GM23338 (cell line): Measurements from ENCODE around the gene SDHA. TPM values are rescaled to one million over a fixed set of nuclear protein-coding genes. Genes with fewer than 3 reads are reported as not detected.

ENCODE experiments used
- ATAC-seq: fragments of 200-7000 bp; cut with Tn5 transposase; 3 replicates; pipeline ENCODE4 v1.9.1; 2020
- DNase-seq: peaks from one replicate; pipeline ENCODE4 v3.0.0-alpha.2; 2015; ENCODE audit warnings: low spot score
- H2AFZ ChIP-seq: fragments of 200-600 bp; sonication (generic); 2 replicates; pipeline ENCODE4 v1.8.0; 2016; ENCODE audit warnings: antibody characterized with exemption, mild to moderate bottlenecking, moderate library complexity
- H3F3A ChIP-seq: fragments of 200-600 bp; sonication (generic); replicated peaks from 2 replicates; pipeline ENCODE4 v1.8.0; 2017; ENCODE audit warnings: antibody characterized with exemption, mixed run types, low read depth
- H3K27ac ChIP-seq: fragments of 200-600 bp; sonication (generic); 2 replicates; pipeline ENCODE4 v1.6.1; 2016; ENCODE audit warnings: low read depth
- H3K27me3 ChIP-seq: fragments of 200-600 bp; sonication (generic); 2 replicates; pipeline ENCODE4 v1.8.0; 2016; ENCODE audit warnings: mild to moderate bottlenecking, mixed run types, moderate library complexity; ENCODE audit not compliant: insufficient read depth
- H3K36me3 ChIP-seq: fragments of 200-600 bp; sonication (generic); 2 replicates; pipeline ENCODE4 v1.8.0; 2016; ENCODE audit warnings: mild to moderate bottlenecking; ENCODE audit not compliant: insufficient read depth
- H3K4me1 ChIP-seq: fragments of 200-600 bp; sonication (generic); 2 replicates; pipeline ENCODE4 v1.8.0; 2016; ENCODE audit warnings: mild to moderate bottlenecking, moderate library complexity; ENCODE audit not compliant: insufficient read depth
- H3K4me2 ChIP-seq: fragments of 200-600 bp; sonication (generic); 2 replicates; pipeline ENCODE4 v1.7.1; 2017; ENCODE audit warnings: mixed run types
- H3K4me3 ChIP-seq: fragments of 200-600 bp; sonication (generic); 2 replicates; pipeline ENCODE4 v1.6.1; 2016; ENCODE audit warnings: mixed run types
- H3K79me2 ChIP-seq: fragments of 200-600 bp; sonication (generic); replicated peaks from 2 replicates; pipeline ENCODE4 v1.8.0; 2017; ENCODE audit warnings: mild to moderate bottlenecking; ENCODE audit not compliant: insufficient read depth
- H3K9me2 ChIP-seq: fragments of 200-600 bp; sonication (generic); 2 replicates; pipeline ENCODE4 v1.8.0; 2017; ENCODE audit not compliant: insufficient read depth
- H4K20me1 ChIP-seq: fragments of 200-600 bp; sonication (generic); replicated peaks from 2 replicates; pipeline ENCODE4 v1.8.0; 2017; ENCODE audit warnings: mild to moderate bottlenecking; ENCODE audit not compliant: insufficient read depth
- H3K27ac Mint-ChIP-seq: 2 replicates; pipeline ENCODE4 v1.8.0; 2020; ENCODE audit warnings: inconsistent platforms, mild to moderate bottlenecking, moderate library complexity, mixed read lengths
- H3K27me3 Mint-ChIP-seq: 3 replicates; pipeline ENCODE4 v1.8.0; 2022; ENCODE audit warnings: low read depth, mild to moderate bottlenecking, moderate library complexity, mixed read lengths, inconsistent platforms; ENCODE audit not compliant: insufficient read depth, poor library complexity
- H3K36me3 Mint-ChIP-seq: 3 replicates; pipeline ENCODE4 v1.8.0; 2021; ENCODE audit warnings: low read depth, mild to moderate bottlenecking, inconsistent platforms, moderate library complexity, mixed read lengths
- H3K4me1 Mint-ChIP-seq: 3 replicates; pipeline ENCODE4 v1.8.0; 2020; ENCODE audit warnings: mild to moderate bottlenecking, inconsistent platforms, mixed read lengths
- H3K4me3 Mint-ChIP-seq: 3 replicates; pipeline ENCODE4 v1.8.0; 2021; ENCODE audit warnings: moderate library complexity, mild to moderate bottlenecking, inconsistent platforms, mixed read lengths
- H3K9me3 Mint-ChIP-seq: 3 replicates; pipeline ENCODE4 v1.8.0; 2020; ENCODE audit warnings: moderate library complexity, mild to moderate bottlenecking, inconsistent platforms, mixed read lengths
- ETS1 ChIP-seq: IDR thresholded peaks from 2 replicates; pipeline ENCODE4 v1.6.1; 2016; ENCODE audit warnings: antibody characterized with exemption
- EZH2 ChIP-seq: fragments of 200-600 bp; sonication (generic); IDR thresholded peaks from one replicate; pipeline ENCODE4 v1.8.0; 2017; ENCODE audit warnings: antibody characterized with exemption, mild to moderate bottlenecking, low read depth; ENCODE audit not compliant: unreplicated experiment
- POLR2AphosphoS5 ChIP-seq: IDR thresholded peaks from 2 replicates; pipeline ENCODE4 v1.6.1; 2016; ENCODE audit warnings: antibody characterized with exemption, low read depth
- REST ChIP-seq: IDR thresholded peaks from one replicate; pipeline ENCODE4 v1.6.1; 2018; ENCODE audit warnings: antibody characterized with exemption; ENCODE audit not compliant: unreplicated experiment
- ZNF462 ChIP-seq: fragments of 250-450 bp; sonication (Bioruptor Pico); IDR thresholded peaks from 2 replicates; pipeline ENCODE4 v1.5.0; 2020; ENCODE audit warnings: mild to moderate bottlenecking, moderate library complexity
- polyA plus RNA-seq: library from polyadenylated mRNA; unstranded; fragments of >200 nt; fragmentation: Nextera tagmentation; extraction: Ambion mirVana; gene quantifications from 2 replicates; pipeline ENCODE4 v1.2.1, GENCODE V29; 2016
- total RNA-seq: library from RNA; depleted of rRNA; stranded (reverse); fragments of >200 nt; shearing (Covaris generic); gene quantifications from 2 replicates; pipeline ENCODE4 v1.2.3, GENCODE V29; 2014

The SDHA gene
- total and polyA plus RNA-seq, 2 experiments from 2014 or later, result 62.2 to 70.6 TPM

GRCh38 chr5:204462-204861 is 13.7 kb upstream of the SDHA start:
- no peak overlapping the region for H3K27ac ChIP-seq
- DNase-seq, result no peak
- no peak for TF ChIP-seq REST
- Mint-ChIP-seq H3K36me3 (peaks cover 30% of the 10 kb centered on the region), H3K27me3 (peaks cover 7% of the 10 kb centered on the region), H3K4me3 (no peak overlapping the region), H3K9me3 (no peaks in the 10 kb centered on the region), H3K27ac (no peak overlapping the region), H3K4me1 (peaks cover 33% of the 10 kb centered on the region)
- H3K79me2 ChIP-seq, result peaks cover 36% of the 10 kb centered on the region
- no peaks in the 10 kb centered on the region for H3K36me3 ChIP-seq
- peaks cover 11% of the 10 kb centered on the region for H3F3A ChIP-seq
- H4K20me1 ChIP-seq, result peaks cover 20% of the 10 kb centered on the region
- no peaks in the 10 kb centered on the region for H3K9me2 ChIP-seq
- H3K4me2 ChIP-seq, result no peak overlapping the region
- ATAC-seq, result no peak
- no peaks in the 10 kb centered on the region; the same call in 1 of the 2 replicates for H3K4me1 ChIP-seq
- no peaks in the 10 kb centered on the region for H3K27me3 ChIP-seq
- H2AFZ ChIP-seq, result no peak overlapping the region
- no peak overlapping the region for H3K4me3 ChIP-seq

- Histone ChIP-seq H2AFZ (no peak overlapping the region), H3K27ac (no peak overlapping the region), H3K27me3 (no peaks in the 10 kb centered on the region), H3K36me3 (no peaks in the 10 kb centered on the region), H3K9me2 (no peaks in the 10 kb centered on the region), H3K4me1 (no peaks in the 10 kb centered on the region; the same call in 1 of the 2 replicates), H3K79me2 (peaks cover 42% of the 10 kb centered on the region), H3F3A (peaks cover 11% of the 10 kb centered on the region), H3K4me3 (no peak overlapping the region), H4K20me1 (peaks cover 26% of the 10 kb centered on the region), H3K4me2 (no peak overlapping the region)
- H3K4me3 Mint-ChIP-seq, result no peak overlapping the region
- H3K9me3 Mint-ChIP-seq, result no peaks in the 10 kb centered on the region
- H3K4me1 Mint-ChIP-seq, result peaks cover 33% of the 10 kb centered on the region
- no peak overlapping the region for H3K27ac Mint-ChIP-seq
- H3K36me3 Mint-ChIP-seq, result peaks cover 30% of the 10 kb centered on the region
- H3K27me3 Mint-ChIP-seq, result peaks cover 5% of the 10 kb centered on the region
- ATAC-seq (no peak), DNase-seq (no peak)
- TF ChIP-seq ETS1 (no peak), EZH2 (no peak), POLR2AphosphoS5 (no peak), REST (no peak), ZNF462 (CRISPR knock-in tag) (no peak)
These were observed 13.0 kb upstream of the SDHA start for GRCh38 chr5:204966-205670.
